Lower leg skin (tissue), 3 donors: ENCODE measurements around the gene DUS2.

Source experiments
- CTCF ChIP-seq, 3 donors: fragments of 450-650 bp; IDR thresholded peaks; one replicate each; pipeline ENCODE4 v1.5.1; 2016; ENCODE audit warnings: antibody characterized with exemption in 3 of 3, mild to moderate bottlenecking in 3 of 3, moderate library complexity in 2 of 3
- POLR2A ChIP-seq, 2 donors: fragments of 450-650 bp; IDR thresholded peaks; one replicate each; pipeline ENCODE4 v1.6.1; 2016 to 2017; ENCODE audit warnings: antibody characterized with exemption in 2 of 2, mild to moderate bottlenecking in 1 of 2, moderate library complexity in 1 of 2

DNA sequence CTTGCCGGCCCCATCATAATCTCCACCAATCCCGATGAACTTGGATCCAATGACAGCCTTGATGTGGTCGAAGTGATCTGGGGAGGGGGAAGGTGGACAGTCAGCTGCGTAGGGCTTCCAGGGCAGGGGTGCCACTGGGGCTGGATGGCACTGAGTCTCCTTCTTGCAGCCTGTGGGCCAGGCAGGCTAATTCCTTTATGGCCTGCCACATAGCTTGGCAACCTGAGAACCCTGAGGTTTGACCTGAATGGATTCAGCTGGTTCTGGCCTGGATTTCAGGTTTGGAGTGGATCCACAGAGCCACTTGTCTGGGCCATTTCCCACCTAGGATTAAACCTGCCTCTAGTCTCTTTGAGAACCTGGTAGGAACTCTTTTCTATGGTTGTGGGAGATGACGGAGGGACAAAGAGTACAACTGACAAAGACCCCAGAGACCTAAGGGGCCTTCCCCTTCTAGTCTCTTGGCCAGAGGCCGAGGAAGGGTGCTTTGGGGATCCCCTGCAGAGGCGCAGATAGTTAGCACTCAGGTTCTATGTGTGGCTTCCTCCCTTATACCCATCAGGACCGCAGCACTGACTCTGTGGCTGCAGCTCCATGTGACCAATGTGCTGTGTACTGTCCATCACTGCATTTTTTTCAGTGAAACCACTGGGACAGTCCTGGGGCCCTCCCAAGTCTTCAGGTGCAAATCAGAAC, 33.6 kb upstream of the DUS2 start:
- TF ChIP-seq POLR2A (IDR thresholded peaks at IDR 0.05) (no peak), CTCF (IDR thresholded peaks at IDR 0.05) (no peak)
